ENCODE results near the gene JUN. TPM values are rescaled to one million over a fixed set of nuclear protein-coding genes. Genes with fewer than 3 reads are reported as not detected.

JUN gene
- total and polyA plus RNA-seq, 2 of the 4 experiments (the other 2 are of a cell fraction), result 46.6 to 89.1 TPM

DNA sequence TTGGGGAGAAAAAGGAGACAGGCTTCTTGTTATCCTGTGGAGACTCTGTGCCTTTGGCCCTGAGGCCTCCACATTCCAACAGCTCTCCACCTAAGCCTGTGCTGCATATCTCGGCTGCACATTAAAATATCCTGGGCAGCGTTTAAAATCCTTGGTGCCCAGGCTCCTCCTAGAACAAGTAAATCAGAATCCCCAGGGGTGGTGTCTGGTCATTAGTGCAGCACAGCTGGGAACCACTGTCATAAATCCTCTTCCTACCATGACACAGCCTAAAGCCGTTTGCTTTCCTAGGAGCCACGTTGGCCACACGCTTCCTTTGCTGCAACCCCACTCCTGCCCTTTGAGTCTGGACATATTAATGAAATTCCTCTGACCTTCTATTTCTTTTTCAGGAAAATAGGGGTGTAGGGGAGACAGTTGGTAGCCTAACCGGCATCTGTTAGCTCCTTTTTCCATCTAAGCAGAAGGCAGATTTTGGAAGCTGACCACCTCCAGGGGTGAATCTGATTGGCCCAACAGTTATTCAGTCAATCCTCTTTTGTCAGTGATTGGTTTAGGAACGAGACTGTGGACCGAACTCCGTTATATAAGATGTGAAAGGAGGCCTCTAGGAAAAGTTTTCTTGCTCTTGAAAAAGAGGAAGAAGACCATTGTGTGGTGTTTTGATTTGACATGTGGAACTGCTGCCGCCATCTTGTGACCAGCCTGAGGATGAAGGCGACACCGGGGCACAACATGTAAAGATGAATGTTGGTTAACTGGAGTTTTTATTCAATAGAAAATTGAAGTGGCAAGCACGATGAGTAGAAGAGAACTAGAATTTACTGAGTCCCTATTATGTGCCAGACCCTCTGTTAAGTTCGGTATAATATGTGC lies 41.9 kb downstream of the JUN start (continued):
- TF ChIP-seq, protein P1, sequence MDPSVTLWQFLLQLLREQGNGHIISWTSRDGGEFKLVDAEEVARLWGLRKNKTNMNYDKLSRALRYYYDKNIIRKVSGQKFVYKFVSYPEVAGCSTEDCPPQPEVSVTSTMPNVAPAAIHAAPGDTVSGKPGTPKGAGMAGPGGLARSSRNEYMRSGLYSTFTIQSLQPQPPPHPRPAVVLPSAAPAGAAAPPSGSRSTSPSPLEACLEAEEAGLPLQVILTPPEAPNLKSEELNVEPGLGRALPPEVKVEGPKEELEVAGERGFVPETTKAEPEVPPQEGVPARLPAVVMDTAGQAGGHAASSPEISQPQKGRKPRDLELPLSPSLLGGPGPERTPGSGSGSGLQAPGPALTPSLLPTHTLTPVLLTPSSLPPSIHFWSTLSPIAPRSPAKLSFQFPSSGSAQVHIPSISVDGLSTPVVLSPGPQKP (IDR thresholded peaks at IDR 0.05; ENCODE audit: borderline replicate concordance, low read depth, low read length), result no peak
- no peak for TF ChIP-seq MAZ (IDR thresholded peaks at IDR 0.05; ENCODE audit: borderline replicate concordance, low read depth, low read length)

Data from IMR-90 (cell line).